GM23248 (cell line): ENCODE results near the gene PKIB.

Experiments
- EZH2 ChIP-seq: fragments of 200-600 bp; sonication (generic); IDR thresholded peaks from 2 replicates; pipeline ENCODE4 v1.6.1; 2018; ENCODE audit warnings: antibody characterized with exemption, mild to moderate bottlenecking; ENCODE audit not compliant: insufficient read depth, poor library complexity, severe bottlenecking
- EZH2phosphoT487 ChIP-seq: fragments of 200-600 bp; sonication (generic); IDR thresholded peaks from 2 replicates; pipeline ENCODE4 v1.6.1; 2018; ENCODE audit warnings: antibody characterized with exemption, moderate library complexity, mild to moderate bottlenecking, low read depth; ENCODE audit not compliant: insufficient read depth

DNA sequence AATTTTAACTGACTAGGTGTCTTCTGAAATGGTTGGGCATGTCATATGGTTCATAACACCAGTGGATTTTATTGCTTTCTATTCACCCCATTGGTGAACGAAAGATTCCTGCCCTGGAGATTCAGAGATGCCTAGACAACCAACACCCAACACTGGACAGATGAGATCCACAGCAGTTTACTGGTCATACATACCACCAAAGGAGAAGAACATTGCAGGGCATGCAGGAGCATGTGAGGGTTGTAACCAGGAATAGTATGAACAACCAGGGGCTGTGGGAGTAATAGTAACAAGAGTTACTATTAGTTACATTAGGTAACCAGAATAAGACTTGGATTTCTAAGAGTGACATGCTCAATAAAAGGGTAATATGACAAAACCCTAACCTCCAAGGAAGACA is 91.5 kb downstream of the PKIB start:
- TF ChIP-seq EZH2 (no peak), EZH2phosphoT487 (no peak)
